ENCODE data around the gene NKAIN4.

DNA sequence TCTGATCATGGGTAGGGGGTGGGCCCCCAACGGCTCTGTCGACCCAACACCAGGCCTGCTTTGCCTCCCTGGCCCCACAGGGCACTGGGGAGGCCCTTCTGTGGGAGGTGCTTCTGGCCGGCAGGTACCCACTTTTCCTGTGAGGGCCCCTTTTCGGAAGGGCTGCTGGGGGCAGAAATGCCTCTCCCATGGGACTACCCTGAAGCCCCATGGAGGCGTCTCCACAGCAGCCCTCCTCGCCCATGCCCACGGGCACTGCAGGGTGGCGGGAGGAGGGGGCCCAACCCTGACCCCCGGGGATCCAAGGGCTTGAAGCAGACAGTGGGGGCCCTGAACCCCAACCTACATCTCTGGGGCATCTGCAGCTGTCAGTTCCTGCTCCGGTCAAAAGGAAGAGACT is 16.2 kb downstream of the NKAIN4 start:
- TF ChIP-seq, protein P1, sequence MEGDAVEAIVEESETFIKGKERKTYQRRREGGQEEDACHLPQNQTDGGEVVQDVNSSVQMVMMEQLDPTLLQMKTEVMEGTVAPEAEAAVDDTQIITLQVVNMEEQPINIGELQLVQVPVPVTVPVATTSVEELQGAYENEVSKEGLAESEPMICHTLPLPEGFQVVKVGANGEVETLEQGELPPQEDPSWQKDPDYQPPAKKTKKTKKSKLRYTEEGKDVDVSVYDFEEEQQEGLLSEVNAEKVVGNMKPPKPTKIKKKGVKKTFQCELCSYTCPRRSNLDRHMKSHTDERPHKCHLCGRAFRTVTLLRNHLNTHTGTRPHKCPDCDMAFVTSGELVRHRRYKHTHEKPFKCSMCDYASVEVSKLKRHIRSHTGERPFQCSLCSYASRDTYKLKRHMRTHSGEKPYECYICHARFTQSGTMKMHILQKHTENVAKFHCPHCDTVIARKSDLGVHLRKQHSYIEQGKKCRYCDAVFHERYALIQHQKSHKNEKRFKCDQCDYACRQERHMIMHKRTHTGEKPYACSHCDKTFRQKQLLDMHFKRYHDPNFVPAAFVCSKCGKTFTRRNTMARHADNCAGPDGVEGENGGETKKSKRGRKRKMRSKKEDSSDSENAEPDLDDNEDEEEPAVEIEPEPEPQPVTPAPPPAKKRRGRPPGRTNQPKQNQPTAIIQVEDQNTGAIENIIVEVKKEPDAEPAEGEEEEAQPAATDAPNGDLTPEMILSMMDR (IDR thresholded peaks at IDR 0.05) = no peak
- TF ChIP-seq EZH2 (IDR thresholded peaks at IDR 0.05; ENCODE audit: borderline replicate concordance, insufficient read depth, low read depth, low read length, poor library complexity, severe bottlenecking) = no peak
